NB4 (cell line): ENCODE results near the gene KRT83.

ENCODE experiments used
- CTCF ChIP-seq: IDR thresholded peaks from one replicate; pipeline ENCODE4 v1.5.1; 2012; ENCODE audit warnings: low read depth, low read length
- MAX ChIP-seq: IDR thresholded peaks from 2 replicates; pipeline ENCODE4 v1.6.1; 2011; ENCODE audit warnings: low read depth, low read length
- POLR2A ChIP-seq: IDR thresholded peaks from 2 replicates; pipeline ENCODE4 v1.6.1; 2011; ENCODE audit warnings: mild to moderate bottlenecking; ENCODE audit not compliant: insufficient read length; ENCODE audit errors: extremely low read depth

GRCh38 chr12:52316701-52317100, 4.5 kb downstream of the KRT83 start:
- no peak for TF ChIP-seq CTCF
- no peak for TF ChIP-seq POLR2A
- no peak for TF ChIP-seq MAX
